ENCODE data around the gene RELN.
A peak's percentile ranks its signal among the peaks of the same experiment; 100 is the strongest.
"Not testable (repeated sequence)": the region's sequence is repeated elsewhere in the genome, so short reads cannot be mapped to it uniquely, and the experiment has no call there.

RELN gene

DNA sequence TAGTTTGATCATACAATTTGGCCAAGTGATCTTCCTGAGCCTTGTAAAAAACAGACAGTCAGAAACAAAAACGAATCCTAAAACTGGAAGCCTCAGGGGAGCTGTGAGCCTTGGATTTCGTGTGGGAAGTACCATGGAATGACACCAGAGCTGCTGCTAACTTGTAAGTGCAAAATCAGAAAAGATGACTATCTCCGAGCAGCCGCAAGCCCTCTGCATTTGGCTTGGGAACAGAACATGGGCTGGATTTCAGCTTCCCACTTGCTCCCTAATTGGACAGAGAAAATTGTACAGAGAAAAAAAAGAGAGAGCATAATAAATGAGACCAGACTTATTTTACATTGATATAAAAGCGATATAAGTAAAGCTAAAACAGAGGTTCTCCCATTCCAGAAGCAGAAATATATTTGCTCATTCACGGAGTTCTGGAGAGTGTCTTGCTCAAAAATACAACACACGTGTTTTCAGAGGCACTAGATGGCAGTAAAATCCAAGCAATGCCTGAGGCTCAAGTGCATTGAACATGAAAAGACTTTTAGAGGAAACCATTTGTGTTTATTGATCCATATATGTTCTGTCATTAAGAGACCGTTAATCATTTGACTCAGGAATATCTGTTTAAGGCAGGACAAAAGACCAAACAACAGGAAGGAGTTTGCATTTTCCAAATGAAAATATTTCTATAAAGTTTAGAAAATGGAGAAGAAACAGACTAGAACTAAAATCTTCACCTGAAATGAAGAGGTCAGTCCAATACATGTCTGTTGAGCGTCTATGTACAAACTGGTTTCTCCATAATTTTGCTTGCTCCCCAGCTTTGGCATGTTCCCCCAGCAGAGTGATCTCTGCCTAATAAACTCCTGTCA lies 465.2 kb downstream of the RELN start:
- DNase-seq (ENCODE audit: low spot score) (peak; percentile 18), FAIRE-seq (peak; percentile 26)

DNA sequence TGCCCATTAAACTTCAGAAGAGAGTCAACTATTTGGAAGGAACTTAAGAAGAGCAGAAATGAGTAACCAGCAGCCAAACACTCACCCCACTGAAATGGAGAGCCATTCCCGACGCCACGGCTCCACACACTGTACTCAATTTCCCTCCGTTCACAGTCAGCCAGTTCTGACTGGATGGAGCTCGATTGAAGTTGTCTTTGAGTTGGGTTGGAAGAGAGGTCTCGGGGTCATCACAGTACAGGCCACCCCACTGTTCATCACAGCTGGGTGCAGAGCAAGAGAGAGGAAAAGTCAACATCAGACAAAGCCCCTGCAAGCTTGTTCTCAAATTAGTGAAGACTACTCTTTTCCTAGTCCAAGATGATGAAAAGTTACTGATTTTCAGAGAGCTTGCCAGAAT lies 467.5 kb downstream of the RELN start:
- FAIRE-seq = no peak
- no peak for DNase-seq (ENCODE audit: low spot score)

DNA sequence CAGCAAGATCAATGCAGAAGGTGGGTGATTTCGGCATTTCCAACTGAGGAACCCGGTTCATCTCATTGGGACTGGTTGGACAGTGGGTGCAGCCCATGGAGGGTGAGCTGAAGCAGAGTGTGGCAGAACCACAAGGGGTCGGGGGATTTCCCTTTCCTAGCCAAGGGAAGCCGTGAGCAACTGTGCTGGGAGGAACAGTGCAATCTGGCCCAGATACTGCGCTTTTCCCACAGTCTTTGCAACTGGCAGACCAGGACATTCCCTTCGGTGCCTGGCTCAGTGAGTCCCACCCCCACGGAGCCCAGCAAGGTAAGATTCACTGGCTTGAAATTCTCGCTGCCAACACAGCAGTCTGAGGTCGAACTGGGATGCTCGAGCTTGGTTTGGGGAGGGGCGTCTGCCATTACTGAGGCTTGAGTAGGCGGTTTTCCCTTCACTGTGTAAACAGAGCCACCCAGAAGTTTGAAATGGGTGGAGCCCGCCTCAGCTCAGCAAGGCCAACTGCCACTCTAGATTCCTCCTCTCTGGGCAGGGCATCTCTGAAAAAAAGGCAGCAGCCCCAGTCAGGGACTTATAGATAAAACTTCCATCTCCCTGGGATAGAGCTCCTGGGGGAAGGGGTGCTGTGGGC lies 484.8 kb downstream of the RELN start:
- FAIRE-seq = no peak
- no peak for DNase-seq (ENCODE audit: low spot score)

DNA sequence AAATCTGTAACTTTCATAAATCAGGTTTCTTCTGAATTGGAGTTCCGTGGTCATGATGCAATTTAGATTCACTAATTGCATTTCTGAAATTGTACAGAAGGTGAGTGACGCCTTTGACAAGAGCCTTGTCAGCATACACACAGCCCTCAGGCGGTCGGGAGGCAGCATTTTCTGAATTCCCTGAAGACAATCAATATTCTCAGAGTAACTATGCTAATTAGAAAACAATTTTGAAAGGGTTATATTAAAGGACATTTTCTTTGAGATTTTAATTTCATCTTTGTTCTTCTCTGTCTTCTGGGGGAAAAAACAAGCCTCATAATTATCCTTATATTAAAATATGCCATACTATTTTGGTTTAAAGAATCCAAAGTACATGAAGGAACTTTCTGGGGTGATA lies 488.3 kb downstream of the RELN start:
- DNase-seq (ENCODE audit: low spot score) = no peak
- no peak for FAIRE-seq

DNA sequence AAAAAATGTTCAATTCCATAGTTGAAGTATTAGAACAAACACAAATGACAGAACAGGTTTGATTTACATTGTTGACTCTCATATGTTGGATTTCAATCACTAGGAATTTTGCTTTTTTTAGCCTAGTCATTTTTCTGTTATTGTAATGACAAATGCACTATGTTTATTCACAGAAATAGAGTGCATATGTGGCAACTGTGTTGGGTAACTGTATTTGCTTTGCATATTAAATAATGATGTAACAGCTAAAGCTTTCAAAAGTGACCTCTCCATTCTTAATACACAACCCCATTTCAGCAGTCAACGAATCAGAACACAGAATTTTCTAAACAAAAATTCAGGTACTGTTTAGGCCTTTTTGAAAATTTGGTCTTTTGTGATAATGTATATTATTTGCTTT lies 489.5 kb downstream of the RELN start:
- DNase-seq (ENCODE audit: low spot score) (no peak), FAIRE-seq (no peak)

DNA sequence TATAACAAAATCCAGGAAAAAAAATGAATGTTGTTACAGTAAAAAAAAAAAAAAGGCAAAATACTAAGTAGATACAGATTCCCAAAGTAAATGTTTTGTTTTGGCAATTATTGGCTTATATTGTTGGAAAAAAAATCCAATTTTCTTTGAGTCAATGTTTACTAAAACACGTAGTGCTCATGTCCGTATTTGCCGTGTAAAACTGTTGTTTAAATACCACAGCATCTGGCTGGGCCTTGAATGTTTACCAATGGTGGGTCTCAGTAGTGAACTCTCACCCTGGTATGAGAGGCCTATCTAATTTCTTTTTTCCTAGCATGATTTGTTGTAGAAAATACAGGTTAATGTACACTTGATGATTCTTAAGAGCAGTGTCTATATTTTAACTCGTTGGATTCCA lies 502.0 kb downstream of the RELN start:
- FAIRE-seq (no peak), DNase-seq (ENCODE audit: low spot score) (no peak)

DNA sequence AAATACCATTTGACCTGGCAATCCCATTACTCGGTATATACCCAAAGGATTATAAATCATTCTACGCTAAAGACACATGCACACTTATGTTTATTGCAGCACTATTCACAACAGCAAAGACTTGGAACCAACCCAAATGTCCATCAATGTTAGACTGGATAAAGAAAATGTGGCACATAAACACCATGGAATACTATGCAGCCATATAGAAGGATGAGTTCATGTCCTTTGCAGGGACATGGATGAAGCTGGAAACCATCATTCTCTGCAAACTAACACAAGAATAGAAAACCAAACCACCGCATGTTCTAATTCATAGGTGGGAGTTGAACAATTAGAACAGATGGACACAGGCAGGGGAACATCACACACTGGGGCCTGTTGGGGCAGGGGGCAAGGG lies 502.6 kb downstream of the RELN start:
- FAIRE-seq; DNase-seq (ENCODE audit: low spot score): not testable (repeated sequence)

DNA sequence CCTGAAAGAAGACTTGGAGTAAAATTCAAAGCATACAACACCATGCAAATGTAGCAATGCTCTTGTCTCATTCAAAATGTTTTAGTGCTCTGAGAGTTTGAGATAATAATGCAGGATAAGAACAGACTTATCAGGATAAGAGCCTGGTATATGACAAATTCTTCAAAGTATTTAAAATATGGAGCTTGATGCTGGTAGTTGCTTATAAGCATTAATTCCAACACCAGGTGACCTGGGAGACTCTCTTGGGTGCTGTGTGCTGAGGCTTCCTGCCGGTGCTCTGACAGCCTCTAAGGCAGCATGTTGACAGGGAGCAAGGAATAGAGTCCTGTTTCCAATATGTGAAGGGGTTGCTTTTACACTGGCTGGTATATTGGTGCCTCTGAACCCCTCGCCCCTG lies 508.7 kb downstream of the RELN start:
- FAIRE-seq = no peak
- no peak for DNase-seq (ENCODE audit: low spot score)

DNA sequence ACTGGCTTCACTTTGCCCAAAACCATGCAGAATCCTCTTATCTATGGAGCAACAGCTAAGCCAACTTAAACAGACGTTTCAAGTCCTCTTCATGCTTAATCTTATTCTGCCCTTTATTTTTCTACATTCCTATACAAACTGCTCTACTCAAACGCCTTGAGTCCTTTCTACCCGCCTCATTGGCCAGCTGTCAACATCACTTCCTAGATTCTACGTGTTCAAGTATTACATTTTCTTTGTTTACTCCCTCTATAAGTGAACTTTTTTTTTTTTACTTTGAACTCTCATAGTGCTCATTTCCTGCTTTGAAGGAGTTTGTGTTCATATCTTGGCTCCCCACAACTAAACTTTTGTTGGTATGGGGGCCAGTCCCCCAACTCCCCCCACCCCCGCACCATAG lies 514.5 kb downstream of the RELN start:
- DNase-seq (ENCODE audit: low spot score) = no peak
- no peak for FAIRE-seq

DNA sequence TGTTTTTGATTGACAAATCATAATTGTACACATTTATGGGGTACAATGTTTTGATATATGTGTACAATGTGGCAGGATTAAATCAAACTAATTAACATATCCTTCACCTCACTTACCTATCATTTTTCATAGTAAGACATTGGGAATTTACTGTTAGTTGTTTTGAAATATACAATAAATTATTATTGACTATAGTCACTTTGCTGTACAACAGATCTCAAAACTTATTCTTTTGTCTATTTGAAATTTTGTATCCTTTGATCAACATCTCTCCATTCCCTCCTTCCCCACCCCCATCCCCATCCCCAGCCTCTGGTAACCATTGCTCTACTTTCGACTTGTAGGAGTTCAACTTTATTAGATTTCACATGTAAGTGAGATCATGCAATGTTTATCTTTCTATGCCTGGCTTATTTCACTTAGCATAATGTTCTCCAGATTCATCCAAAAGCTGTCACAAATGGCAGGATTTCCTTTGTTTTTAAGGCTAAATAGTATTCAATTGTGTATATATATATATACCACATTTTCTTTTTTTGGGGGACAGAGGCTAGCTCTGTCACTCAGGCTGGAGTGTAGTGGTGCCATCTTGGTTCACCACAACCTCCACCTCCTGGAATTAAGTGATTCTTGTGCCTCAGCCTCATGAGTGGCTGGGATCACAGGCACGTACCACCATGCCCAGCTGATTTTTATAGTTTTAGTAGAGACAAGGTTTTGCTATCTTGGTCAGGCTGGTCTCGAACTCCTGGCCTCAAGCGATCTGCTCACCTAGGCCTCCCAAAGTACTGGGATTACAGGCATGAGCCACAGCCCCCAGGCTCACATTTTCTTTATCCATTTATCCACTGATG lies 520.1 kb downstream of the RELN start:
- no peak for FAIRE-seq
- no peak for DNase-seq (ENCODE audit: low spot score)

DNA sequence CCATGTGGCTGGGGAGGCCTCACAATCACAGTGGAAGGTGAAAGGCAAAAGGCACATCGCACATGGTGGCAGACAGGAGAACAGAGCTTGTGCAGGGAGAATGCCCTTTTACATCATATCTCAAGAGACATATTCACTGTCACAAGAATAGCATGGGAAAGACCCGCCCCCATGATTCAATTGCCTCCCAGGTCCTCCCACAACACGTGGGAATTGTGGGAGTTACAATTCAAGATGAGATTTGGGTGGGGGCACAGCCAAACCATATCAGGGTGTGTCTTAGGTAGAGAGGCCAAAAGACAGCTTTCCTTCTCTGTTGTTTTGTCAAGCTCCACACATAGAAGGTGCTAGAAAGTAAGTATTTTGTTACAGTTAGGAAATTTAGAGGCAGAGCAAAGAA lies 522.6 kb downstream of the RELN start:
- FAIRE-seq (no peak), DNase-seq (ENCODE audit: low spot score) (no peak)

DNA sequence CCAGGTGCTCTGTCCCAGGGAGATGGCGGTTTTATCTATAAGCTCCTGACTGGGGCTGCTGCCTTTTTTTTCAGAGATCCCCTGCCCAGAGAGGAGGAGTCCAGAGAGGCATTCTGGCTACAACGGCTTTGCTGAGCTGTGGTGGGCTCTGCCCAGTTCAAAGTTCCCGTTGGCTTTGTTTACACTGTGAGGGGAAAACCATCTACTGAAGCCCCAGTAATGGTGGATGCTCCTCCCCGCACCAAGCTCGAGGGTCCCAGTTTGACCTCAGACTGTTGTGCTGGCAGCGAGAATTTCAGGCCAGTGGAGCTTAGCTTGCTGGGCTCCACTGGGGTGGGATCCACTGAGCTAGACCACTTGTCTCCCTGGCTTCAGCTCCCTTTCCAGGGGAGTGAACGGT lies 527.1 kb downstream of the RELN start:
- FAIRE-seq = no peak

DNA sequence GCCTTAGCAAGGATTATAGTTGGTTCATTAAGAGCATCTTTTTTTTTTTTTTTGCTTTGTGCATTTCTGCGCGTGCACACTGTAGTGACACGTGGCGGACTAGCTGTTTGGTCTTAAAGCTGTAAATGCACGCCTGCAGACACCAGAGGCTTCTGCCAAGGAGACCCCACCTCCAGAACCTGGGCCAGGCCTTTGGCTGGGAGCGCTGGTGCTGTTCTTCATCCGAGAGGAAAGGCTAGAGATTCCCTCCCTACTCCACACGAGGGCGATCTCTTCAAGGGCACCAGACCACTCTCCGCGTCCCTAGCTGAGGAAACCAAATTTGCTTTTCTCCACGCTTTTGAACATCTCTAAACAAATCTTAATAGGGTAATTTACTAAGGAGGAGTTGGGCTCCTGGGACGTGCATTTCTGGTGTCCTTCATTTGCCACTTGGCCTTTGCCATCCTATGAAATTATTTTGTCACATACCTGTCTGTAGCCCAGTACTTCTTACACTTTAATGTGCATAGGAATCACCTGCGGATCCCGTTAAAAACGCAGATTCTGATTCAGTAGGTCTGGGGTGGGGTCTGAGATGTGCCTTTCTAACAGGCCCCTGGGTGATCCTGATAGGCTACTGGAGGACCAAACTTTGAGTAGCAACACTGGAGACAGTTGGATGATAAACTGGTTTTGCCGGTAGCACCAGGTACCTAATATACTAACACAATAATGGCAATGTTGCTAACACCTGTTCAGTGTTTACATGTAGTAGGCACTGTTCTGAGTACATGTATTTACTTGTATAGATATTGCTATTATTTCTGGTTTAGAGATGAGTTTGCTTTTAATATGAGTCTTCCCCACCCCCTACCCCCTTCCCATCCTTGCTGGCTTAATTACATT lies 542.1 kb downstream of the RELN start:
- no peak for FAIRE-seq

More for the DNA sequence above, 527.1 kb downstream of the RELN start:
- DNase-seq (ENCODE audit: low spot score) = no peak

DNA sequence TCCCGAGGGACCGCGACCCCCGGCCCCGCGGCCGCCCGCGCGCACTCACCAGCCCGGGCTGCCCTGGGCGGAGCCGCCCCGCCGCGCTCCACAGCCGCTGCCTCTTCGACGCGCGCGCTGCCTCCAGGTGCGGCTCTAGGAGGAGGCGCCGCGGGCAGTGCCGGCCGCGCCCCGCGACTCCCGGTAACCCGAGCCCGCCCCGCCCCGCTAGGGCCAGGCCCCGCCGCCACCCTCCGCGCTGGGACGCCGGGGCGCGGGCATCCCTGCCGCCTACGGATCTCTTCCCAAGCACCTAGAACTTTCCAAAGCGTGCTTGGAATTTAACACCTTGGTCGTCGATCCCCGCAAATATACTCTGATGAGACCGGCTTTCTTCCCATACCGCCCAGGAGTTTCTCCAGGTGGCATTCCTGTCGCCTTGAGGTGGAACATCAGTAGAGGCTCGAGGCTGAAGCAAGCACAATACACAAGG lies 543.4 kb downstream of the RELN start, which contains the start of gene SLC26A5:
Gene SLC26A5 (minus strand): TSS at position 159 of the 472 bp plus-strand sequence. CDS start 24,693 bp downstream, outside the sequence.
- FAIRE-seq (no peak), DNase-seq (ENCODE audit: low spot score) (no peak)

More for the DNA sequence above, 542.1 kb downstream of the RELN start:
- DNase-seq (ENCODE audit: low spot score) = peak; percentile 24

DNA sequence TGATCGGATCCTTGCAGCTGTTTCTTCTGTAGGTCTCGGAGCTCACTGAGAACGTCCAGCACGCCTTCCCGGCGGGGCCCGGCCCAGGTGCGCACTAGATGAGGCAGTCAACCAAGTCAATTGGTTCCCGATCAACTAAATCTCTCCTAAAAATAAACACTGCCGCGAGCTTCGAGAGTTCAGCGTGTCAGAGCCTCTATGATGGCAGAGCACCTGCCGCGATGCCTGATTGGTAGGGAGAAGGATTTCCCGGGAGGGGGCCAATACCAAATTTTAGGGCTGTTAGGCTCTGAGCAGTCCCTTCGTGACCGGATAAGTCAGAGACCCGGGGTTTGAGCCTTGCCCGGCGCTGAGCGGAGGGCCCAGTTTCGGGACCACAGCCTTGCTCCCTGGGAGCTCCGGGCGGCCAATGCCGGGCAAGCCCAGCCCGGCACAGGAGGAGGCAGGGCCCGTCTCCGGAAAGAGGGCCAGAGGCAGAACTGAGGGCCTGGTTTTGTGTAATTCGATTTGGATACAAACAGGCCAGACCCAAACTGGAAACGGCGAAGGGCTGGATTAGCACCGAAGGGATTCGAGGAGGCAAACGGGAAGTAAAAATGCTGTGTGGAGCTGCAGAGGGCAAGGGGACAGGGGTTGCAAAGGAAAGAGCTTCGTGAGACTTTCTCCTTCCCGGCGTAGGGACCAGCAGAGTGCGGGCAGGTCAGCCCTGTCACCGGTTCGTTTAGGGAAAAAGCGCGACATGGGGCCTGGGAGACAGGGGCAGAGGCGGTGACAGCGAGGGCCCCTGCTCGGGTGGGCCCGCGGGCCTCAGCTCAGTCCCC lies 544.0 kb downstream of the RELN start:
- FAIRE-seq = no peak
- no peak for DNase-seq (ENCODE audit: low spot score)

DNA sequence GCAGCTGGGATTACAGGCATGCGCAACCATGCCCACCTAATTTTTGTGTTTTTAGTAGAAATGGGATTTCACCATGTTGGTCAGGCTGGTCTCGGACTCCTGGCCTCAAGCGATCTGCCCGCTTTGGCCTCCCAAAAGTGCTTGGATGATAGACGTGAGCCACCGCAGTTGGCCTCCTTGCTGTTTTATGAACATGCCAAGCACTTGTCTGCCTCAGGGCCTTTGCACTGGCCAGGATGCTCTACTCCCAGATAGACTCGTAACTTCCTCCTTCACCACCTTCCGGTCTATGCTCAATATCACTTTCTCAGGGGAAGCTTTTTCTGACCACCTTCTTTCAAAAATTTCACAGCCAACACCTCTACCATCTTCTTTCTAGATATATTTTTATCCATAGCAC lies 549.8 kb downstream of the RELN start:
- FAIRE-seq (no peak), DNase-seq (ENCODE audit: low spot score) (no peak)

DNA sequence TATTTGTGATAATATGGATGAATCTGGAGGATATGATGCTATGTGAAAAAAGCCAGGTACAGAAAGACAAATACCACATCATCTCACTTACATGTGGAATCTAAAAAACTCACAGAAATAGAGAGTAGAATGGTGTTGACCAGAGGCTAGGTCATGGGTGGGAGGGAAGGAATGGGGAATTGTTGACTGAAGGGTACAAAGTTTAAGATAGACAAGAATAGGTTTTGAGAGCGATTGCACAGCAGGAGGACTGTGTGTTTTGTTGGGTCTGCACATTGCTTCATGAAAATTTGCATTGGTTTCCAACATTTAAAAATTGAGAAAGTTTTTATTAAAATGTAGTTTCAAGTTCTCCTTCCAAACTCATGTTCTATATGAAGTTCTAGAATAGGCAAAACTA lies 551.8 kb downstream of the RELN start:
- DNase-seq (ENCODE audit: low spot score) (no peak), FAIRE-seq (no peak)

DNA sequence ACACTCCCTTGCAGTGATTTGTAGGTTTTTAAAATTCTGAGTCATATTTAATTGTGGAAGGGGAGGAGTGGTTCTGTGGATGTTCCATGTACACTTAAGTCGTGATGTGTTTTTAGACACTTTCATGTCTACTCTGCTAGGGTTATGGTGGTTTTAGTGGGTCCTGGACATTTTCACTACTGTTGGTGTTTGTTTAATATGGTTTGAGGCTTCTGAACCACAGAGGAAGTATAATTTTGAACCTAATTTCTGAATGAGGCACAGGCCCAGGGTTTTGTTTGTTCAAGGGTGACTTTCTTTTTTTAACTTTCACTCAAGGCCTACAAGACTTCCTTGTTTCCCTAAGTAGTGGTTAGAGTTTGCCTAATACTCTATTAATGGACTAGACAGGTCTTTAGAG lies 556.7 kb downstream of the RELN start:
- DNase-seq (ENCODE audit: low spot score) (no peak), FAIRE-seq (no peak)

DNA sequence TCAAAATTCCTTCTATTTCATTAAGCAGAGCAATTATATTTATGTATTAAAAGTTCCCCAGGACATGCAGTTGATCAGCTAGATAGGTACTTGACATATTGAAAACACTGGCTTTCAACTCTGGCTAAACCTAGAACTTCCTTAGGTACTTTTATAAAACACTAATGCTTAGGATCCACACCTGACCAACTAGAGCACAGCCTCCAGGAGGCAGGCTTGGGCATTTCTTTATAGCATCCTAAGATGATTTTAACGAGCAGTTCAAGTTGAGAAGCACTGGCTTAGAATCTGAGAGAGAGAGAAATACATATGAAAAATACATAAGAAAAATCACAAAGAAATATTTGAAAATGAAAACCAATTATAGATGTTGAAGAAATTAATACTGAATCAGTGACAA lies 564.3 kb downstream of the RELN start:
- DNase-seq (ENCODE audit: low spot score) (no peak), FAIRE-seq (no peak)

All from RCC 7860 (cell line).